HEK293 (cell line): ENCODE results near the gene SMTNL1.

Experiments
- PATZ1 ChIP-seq: fragments of 450-650 bp; formaldehyde crosslinking; IDR thresholded peaks from 2 replicates; pipeline ENCODE4 v1.5.1; 2016; ENCODE audit warnings: missing biosample characterization, missing genetic modification characterization
- PRDM10 ChIP-seq: fragments of 450-650 bp; formaldehyde crosslinking; IDR thresholded peaks from 2 replicates; pipeline ENCODE4 v1.5.1; 2016; ENCODE audit warnings: missing biosample characterization, missing genetic modification characterization
- SETDB1 ChIP-seq: IDR thresholded peaks from one replicate; pipeline ENCODE4 v1.6.1; 2017; ENCODE audit warnings: mild to moderate bottlenecking, low read length, moderate library complexity, mixed read lengths; ENCODE audit not compliant: insufficient read length
- TSHZ1 ChIP-seq: fragments of 450-650 bp; formaldehyde crosslinking; IDR thresholded peaks from 2 replicates; pipeline ENCODE4 v1.5.1; 2016; ENCODE audit warnings: missing biosample characterization, missing genetic modification characterization, borderline replicate concordance
- ZBTB11 ChIP-seq: fragments of 450-650 bp; formaldehyde crosslinking; conservative IDR thresholded peaks from 2 replicates; pipeline ENCODE4 v1.5.1; 2016; ENCODE audit warnings: low read depth, missing biosample characterization, missing genetic modification characterization
- ZBTB7A ChIP-seq: fragments of 450-650 bp; formaldehyde crosslinking; IDR thresholded peaks from 2 replicates; pipeline ENCODE4 v1.5.1; 2016; ENCODE audit warnings: low read depth, missing biosample characterization, missing genetic modification characterization
- ZNF292 ChIP-seq: fragments of 450-650 bp; formaldehyde crosslinking; IDR thresholded peaks from 2 replicates; pipeline ENCODE4 v1.5.1; 2016; ENCODE audit warnings: low read depth, missing biosample characterization, missing genetic modification characterization, borderline replicate concordance
- ZNF324 ChIP-seq: fragments of 450-650 bp; formaldehyde crosslinking; IDR thresholded peaks from 2 replicates; pipeline ENCODE4 v1.5.1; 2016; ENCODE audit warnings: missing biosample characterization, missing genetic modification characterization
- ZNF350 ChIP-seq: fragments of 450-650 bp; formaldehyde crosslinking; IDR thresholded peaks from 2 replicates; pipeline ENCODE4 v1.5.0; 2017; ENCODE audit warnings: missing biosample characterization, mild to moderate bottlenecking, missing genetic modification characterization
- ZNF354C ChIP-seq: fragments of 450-650 bp; formaldehyde crosslinking; IDR thresholded peaks from 2 replicates; pipeline ENCODE4 v1.5.1; 2016; ENCODE audit warnings: missing biosample characterization, missing genetic modification characterization, low read depth, borderline replicate concordance
- ZNF398 ChIP-seq: fragments of 450-650 bp; formaldehyde crosslinking; IDR thresholded peaks from 2 replicates; pipeline ENCODE4 v1.5.1; 2017; ENCODE audit warnings: missing biosample characterization, missing genetic modification characterization
- ZNF416 ChIP-seq: fragments of 450-650 bp; formaldehyde crosslinking; IDR thresholded peaks from 2 replicates; pipeline ENCODE4 v1.5.1; 2016; ENCODE audit warnings: missing biosample characterization, missing genetic modification characterization
- ZNF449 ChIP-seq: fragments of 450-650 bp; formaldehyde crosslinking; IDR thresholded peaks from 2 replicates; pipeline ENCODE4 v1.5.1; 2017; ENCODE audit warnings: missing biosample characterization, mild to moderate bottlenecking, missing genetic modification characterization, moderate library complexity
- ZNF513 ChIP-seq: fragments of 450-650 bp; IDR thresholded peaks from 2 replicates; pipeline ENCODE4 v1.5.1; 2018; ENCODE audit warnings: missing biosample characterization, missing genetic modification characterization
- ZNF521 ChIP-seq: fragments of 450-650 bp; formaldehyde crosslinking; IDR thresholded peaks from 2 replicates; pipeline ENCODE4 v1.5.1; 2017; ENCODE audit warnings: missing biosample characterization, mild to moderate bottlenecking, missing genetic modification characterization
- ZNF660 ChIP-seq: fragments of 450-650 bp; IDR thresholded peaks from 2 replicates; pipeline ENCODE4 v1.5.1; 2018; ENCODE audit warnings: missing biosample characterization, mild to moderate bottlenecking, missing genetic modification characterization
- ZNF777 ChIP-seq: fragments of 450-650 bp; formaldehyde crosslinking; IDR thresholded peaks from 2 replicates; pipeline ENCODE4 v1.5.1; 2017; ENCODE audit warnings: missing biosample characterization, missing genetic modification characterization, borderline replicate concordance
- ZSCAN16 ChIP-seq: fragments of 450-650 bp; formaldehyde crosslinking; IDR thresholded peaks from 2 replicates; pipeline ENCODE4 v1.5.1; 2016; ENCODE audit warnings: missing biosample characterization, missing genetic modification characterization
- ZSCAN23 ChIP-seq: fragments of 450-650 bp; formaldehyde crosslinking; IDR thresholded peaks from 2 replicates; pipeline ENCODE4 v1.5.1; 2016; ENCODE audit warnings: missing biosample characterization, missing genetic modification characterization

SMTNL1 gene

GRCh38 chr11:57530596-57531507 lies 6.5 kb upstream of the SMTNL1 start, which contains the start of gene TIMM10 (continued):
- no peak for TF ChIP-seq ZNF777 (tag by site-specific recombination)
- TF ChIP-seq ZNF350 (tag by site-specific recombination) = no peak
- TF ChIP-seq ZNF398 = no peak
- TF ChIP-seq ZNF292 (tag by site-specific recombination) = no peak
- TF ChIP-seq ZNF354C = no peak
- TF ChIP-seq ZSCAN23 (tag by site-specific recombination) = no peak
- 0 out of 2 replicates have a peak, but pooled peaks have one; percentile 17 for TF ChIP-seq PRDM10 (tag by site-specific recombination)
- TF ChIP-seq ZBTB11 = peak; percentile 70
- TF ChIP-seq ZBTB7A (tag by site-specific recombination) = no peak
- TF ChIP-seq ZNF324 = no peak
- TF ChIP-seq ZNF513 = peak; percentile 44; the same call in 1 of the 2 replicates
- TF ChIP-seq ZNF660 (tag by site-specific recombination) = peak; percentile 78; the same call in 1 of the 2 replicates
- no peak; the same call in 1 of the 2 replicates for TF ChIP-seq ZNF449 (tag by site-specific recombination)
- no peak for TF ChIP-seq ZNF521 (tag by site-specific recombination)
- no peak for TF ChIP-seq SETDB1
- TF ChIP-seq TSHZ1 (tag by site-specific recombination) = no peak
- TF ChIP-seq PATZ1 (tag by site-specific recombination) = no peak
- TF ChIP-seq ZNF416 (tag by site-specific recombination) = no peak
- TF ChIP-seq ZSCAN16 (tag by site-specific recombination) = no peak
